Esophagus squamous epithelium (tissue), 5 donors: ENCODE measurements around the gene ADGRG3. TPM values are rescaled to one million over a fixed set of nuclear protein-coding genes. Genes with fewer than 3 reads are reported as not detected.

Experiments used
- DNase-seq: peaks from one replicate; lab custom pipeline; 2025; lab: John Stamatoyannopoulos, UW
- H3K27ac ChIP-seq, 4 donors: fragments of 200-600 bp; sonication (generic); one replicate each; pipeline ENCODE4 v1.5.1; 2016 to 2019; ENCODE audit warnings: mild to moderate bottlenecking in 1 of 4
- H3K27me3 ChIP-seq, 4 donors: fragments of 200-600 bp; sonication (generic); 1 replicate in 3 of 4; 2 replicates in 1 of 4; pipeline versions ENCODE4 v1.5.1 to v1.6.0; 2017 to 2021; ENCODE audit warnings: antibody characterized with exemption in 1 of 4
- H3K36me3 ChIP-seq, 3 donors: fragments of 200-600 bp; sonication (generic); one replicate each; pipeline ENCODE4 v1.5.1; 2016 to 2019
- H3K4me1 ChIP-seq, 3 donors: fragments of 200-600 bp; sonication (generic); one replicate each; pipeline ENCODE4 v1.5.1; 2017 to 2019
- H3K4me3 ChIP-seq, 4 donors: fragments of 200-600 bp; sonication (generic); 1 replicate in 3 of 4; 2 replicates in 1 of 4; pipeline ENCODE4 v1.5.1; 2016 to 2019; ENCODE audit warnings: mild to moderate bottlenecking in 2 of 4, moderate library complexity in 1 of 4
- H3K9me3 ChIP-seq, 3 donors: fragments of 200-600 bp; sonication (generic); one replicate each; pipeline ENCODE4 v1.5.1; 2016 to 2019
- POLR2A ChIP-seq, 4 donors: fragments of 450-650 bp; IDR thresholded peaks; one replicate each; pipeline ENCODE4 v1.6.1; 2017; ENCODE audit warnings: antibody characterized with exemption in 4 of 4, mild to moderate bottlenecking in 4 of 4, moderate library complexity in 3 of 4
- WGBS, 2 donors: methylation state at CpG; one replicate each; pipeline ENCODE4 v1.1.5; 2018; 5-methylcytosine and 5-hydroxymethylcytosine counted together
- intact Hi-C: fragments of 100-400 bp; cut with DNase I; formaldehyde crosslinking; loops from one replicate; pipeline ENCODE4 v1.15.0; 2022
- total RNA-seq, 4 donors: library from RNA; depleted of rRNA; stranded (reverse); fragments of >200 nt; gene quantifications; one replicate each; pipeline ENCODE4 v1.1.0, GENCODE V29; 2016
- TF ChIP-seq, protein P1 (sequence below), 6 experiments: fragments of 450-650 bp in 4 of 6; fragments of 200-600 bp in 2 of 6; sonication (generic) in 2 of 6; IDR thresholded peaks; one replicate each; pipeline ENCODE4 v1.5.1; 2016 to 2019; ENCODE audit warnings: antibody characterized with exemption in 6 of 6, mild to moderate bottlenecking in 4 of 6, moderate library complexity in 4 of 6
- donor health status: DM: yes; HTN: yes; CAD: no.

The ADGRG3 gene
- total RNA-seq, 4 donors from 2014 or later, result 1.5 to 3.9 (median 2.1) TPM; not detected in 1

DNA sequence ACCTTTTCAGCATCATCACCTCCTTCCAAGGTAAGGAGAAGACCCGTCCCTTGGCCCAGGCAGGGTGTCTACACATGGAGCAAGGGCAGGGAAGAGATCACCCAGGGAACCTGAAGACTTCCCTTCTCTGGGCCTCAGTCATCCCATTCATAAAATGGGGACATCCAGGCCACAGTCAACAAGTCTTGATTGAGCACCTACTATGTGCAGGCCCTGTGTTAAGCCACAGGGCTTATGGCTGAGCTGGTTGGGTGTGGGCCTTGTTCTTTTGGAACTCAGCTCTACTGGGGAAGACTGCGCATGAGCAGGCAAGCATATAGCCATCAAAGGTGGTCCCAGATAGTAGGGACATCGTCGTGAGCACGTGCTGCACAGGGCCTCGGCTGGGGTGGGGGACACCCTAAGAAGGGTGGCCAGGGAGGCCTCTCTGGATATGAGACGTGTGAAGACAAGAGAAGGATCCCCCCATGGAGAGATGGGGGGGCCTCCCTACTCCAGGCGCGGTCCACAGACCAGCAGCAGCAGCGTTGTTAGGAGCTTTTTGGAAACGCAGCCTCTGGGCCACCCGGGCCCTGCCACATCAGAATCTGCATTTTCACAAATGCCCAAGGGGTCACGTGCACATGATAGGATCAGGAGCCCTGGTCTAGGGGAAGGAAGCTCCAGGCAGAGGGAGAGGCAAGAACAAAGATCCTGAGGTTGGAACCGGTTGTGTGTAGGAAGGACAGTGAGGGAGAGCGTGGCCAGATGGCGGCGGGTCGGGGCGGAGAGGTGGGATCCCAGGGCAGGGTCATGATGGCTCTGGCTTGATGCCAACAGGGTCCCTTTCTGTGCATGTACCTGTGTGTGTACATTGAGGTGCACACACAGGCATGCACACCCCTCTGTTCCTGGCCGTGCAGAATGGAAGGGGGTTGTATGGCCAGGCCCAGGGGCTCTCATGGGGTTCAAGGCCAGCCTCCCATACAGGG lies 5.9 kb upstream of the ADGRG3 start:
- Histone ChIP-seq H3K9me3 (no peaks in the 10 kb centered on the region), H3K36me3 (peaks cover 8 to 85% (median 26%) of the 10 kb centered on the region in 3 donors), H3K27ac (no peak overlapping the region), H3K4me1 (no peaks in the 10 kb centered on the region), H3K27me3 (no peaks in the 10 kb centered on the region), H3K4me3 (no peak overlapping the region)
- no peak for DNase-seq
- 78 to 88% methylated on average over 12 to 17 of the region's 20 CpGs for WGBS, 2 donors
- intact Hi-C loops, result no loop called here
- no peak for TF ChIP-seq POLR2A (IDR thresholded peaks at IDR 0.05)
- TF ChIP-seq, protein P1, sequence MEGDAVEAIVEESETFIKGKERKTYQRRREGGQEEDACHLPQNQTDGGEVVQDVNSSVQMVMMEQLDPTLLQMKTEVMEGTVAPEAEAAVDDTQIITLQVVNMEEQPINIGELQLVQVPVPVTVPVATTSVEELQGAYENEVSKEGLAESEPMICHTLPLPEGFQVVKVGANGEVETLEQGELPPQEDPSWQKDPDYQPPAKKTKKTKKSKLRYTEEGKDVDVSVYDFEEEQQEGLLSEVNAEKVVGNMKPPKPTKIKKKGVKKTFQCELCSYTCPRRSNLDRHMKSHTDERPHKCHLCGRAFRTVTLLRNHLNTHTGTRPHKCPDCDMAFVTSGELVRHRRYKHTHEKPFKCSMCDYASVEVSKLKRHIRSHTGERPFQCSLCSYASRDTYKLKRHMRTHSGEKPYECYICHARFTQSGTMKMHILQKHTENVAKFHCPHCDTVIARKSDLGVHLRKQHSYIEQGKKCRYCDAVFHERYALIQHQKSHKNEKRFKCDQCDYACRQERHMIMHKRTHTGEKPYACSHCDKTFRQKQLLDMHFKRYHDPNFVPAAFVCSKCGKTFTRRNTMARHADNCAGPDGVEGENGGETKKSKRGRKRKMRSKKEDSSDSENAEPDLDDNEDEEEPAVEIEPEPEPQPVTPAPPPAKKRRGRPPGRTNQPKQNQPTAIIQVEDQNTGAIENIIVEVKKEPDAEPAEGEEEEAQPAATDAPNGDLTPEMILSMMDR (IDR thresholded peaks at IDR 0.05), result no peak

DNA sequence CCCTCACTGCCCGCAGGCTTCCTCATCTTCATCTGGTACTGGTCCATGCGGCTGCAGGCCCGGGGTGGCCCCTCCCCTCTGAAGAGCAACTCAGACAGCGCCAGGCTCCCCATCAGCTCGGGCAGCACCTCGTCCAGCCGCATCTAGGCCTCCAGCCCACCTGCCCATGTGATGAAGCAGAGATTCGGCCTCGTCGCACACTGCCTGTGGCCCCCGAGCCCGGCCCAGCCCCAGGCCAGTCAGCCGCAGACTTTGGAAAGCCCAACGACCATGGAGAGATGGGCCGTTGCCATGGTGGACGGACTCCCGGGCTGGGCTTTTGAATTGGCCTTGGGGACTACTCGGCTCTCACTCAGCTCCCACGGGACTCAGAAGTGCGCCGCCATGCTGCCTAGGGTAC lies 4.7 kb upstream of the ADGRG3 start:
- 60 to 91% methylated on average over 4 to 9 of the region's 21 CpGs for WGBS, 2 donors

DNA sequence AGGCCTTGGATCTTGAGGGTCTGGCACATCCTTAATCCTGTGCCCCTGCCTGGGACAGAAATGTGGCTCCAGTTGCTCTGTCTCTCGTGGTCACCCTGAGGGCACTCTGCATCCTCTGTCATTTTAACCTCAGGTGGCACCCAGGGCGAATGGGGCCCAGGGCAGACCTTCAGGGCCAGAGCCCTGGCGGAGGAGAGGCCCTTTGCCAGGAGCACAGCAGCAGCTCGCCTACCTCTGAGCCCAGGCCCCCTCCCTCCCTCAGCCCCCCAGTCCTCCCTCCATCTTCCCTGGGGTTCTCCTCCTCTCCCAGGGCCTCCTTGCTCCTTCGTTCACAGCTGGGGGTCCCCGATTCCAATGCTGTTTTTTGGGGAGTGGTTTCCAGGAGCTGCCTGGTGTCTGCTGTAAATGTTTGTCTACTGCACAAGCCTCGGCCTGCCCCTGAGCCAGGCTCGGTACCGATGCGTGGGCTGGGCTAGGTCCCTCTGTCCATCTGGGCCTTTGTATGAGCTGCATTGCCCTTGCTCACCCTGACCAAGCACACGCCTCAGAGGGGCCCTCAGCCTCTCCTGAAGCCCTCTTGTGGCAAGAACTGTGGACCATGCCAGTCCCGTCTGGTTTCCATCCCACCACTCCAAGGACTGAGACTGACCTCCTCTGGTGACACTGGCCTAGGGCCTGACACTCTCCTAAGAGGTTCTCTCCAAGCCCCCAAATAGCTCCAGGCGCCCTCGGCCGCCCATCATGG lies 4.0 kb upstream of the ADGRG3 start:
- no peak for DNase-seq
- WGBS, 2 donors, result 69 to 82% methylated on average over 10 to 13 of the region's 15 CpGs
- TF ChIP-seq POLR2A (IDR thresholded peaks at IDR 0.05), result no peak
- TF ChIP-seq, protein P1 (IDR thresholded peaks at IDR 0.05), result no peak
- Histone ChIP-seq H3K4me3 (no peak overlapping the region), H3K36me3 (peaks cover 8 to 66% (median 15%) of the 10 kb centered on the region in 3 donors), H3K27ac (no peak overlapping the region), H3K27me3 (no peaks in the 10 kb centered on the region), H3K4me1 (no peaks in the 10 kb centered on the region), H3K9me3 (no peaks in the 10 kb centered on the region)
- intact Hi-C loops, result no loop called here

More for the DNA sequence above, 4.7 kb upstream of the ADGRG3 start:
- Histone ChIP-seq H3K4me3 (no peak overlapping the region), H3K27ac (no peak overlapping the region), H3K27me3 (no peaks in the 10 kb centered on the region), H3K9me3 (no peaks in the 10 kb centered on the region), H3K36me3 (peaks cover 8 to 73% (median 15%) of the 10 kb centered on the region in 3 donors), H3K4me1 (no peaks in the 10 kb centered on the region)
- TF ChIP-seq, protein P1 (IDR thresholded peaks at IDR 0.05), result no peak
- TF ChIP-seq POLR2A (IDR thresholded peaks at IDR 0.05), result no peak
- intact Hi-C loops, result no loop called here
- no peak for DNase-seq

DNA sequence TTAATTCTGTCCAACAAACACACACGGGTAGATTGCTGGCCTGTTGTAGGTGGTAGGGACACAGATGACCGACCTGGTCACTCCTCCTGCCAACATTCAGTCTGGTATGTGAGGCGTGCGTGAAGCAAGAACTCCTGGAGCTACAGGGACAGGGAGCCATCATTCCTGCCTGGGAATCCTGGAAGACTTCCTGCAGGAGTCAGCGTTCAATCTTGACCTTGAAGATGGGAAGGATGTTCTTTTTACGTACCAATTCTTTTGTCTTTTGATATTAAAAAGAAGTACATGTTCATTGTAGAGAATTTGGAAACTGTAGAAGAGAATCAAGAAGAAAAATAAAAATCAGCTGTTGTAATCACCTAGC lies 3.5 kb upstream of the ADGRG3 start:
- WGBS, 2 donors, result 69 to 73% methylated on average over 4 to 5 of the region's 6 CpGs
- no peak for DNase-seq
- intact Hi-C loops, result no loop called here
- Histone ChIP-seq H3K9me3 (no peaks in the 10 kb centered on the region), H3K27ac (no peak overlapping the region), H3K27me3 (no peaks in the 10 kb centered on the region), H3K4me1 (no peaks in the 10 kb centered on the region), H3K4me3 (no peak overlapping the region), H3K36me3 (peaks cover 8 to 61% (median 12%) of the 10 kb centered on the region in 3 donors)
- no peak for TF ChIP-seq POLR2A (IDR thresholded peaks at IDR 0.05)
- TF ChIP-seq, protein P1 (IDR thresholded peaks at IDR 0.05), result no peak
